WTC11 (cell line): Measurements from ENCODE around the gene MEST. TPM values are rescaled to one million over a fixed set of nuclear protein-coding genes. Genes with fewer than 3 reads are reported as not detected.

Experiments used
- ATAC-seq: fragments of 200-7000 bp; cut with Tn5 transposase; 2 replicates; pipeline ENCODE4 v1.10.0; 2021; ENCODE audit warnings: mild to moderate bottlenecking, moderate library complexity
- CTCF ChIA-PET: fragments of 300-600 bp; sonication (Branson Sonifier 250); formaldehyde crosslinking; loops from one replicate; lab custom pipeline; 2021; ENCODE audit warnings: antibody characterized with exemption; lab: Charles Lee
- POLR2A ChIA-PET: fragments of 350-600 bp; sonication (Branson Sonifier 250); formaldehyde crosslinking; loops from one replicate; lab custom pipeline; 2021; ENCODE audit warnings: antibody characterized with exemption; lab: Charles Lee
- DNase-seq: peaks from one replicate; pipeline ENCODE4 v3.0.0; 2021; ENCODE audit warnings: low spot score
- H3K27ac Mint-ChIP-seq: 2 replicates; pipeline ENCODE4 v1.8.0; 2021; ENCODE audit warnings: mixed read lengths
- H3K27me3 Mint-ChIP-seq: 2 replicates; pipeline ENCODE4 v1.8.0; 2021; ENCODE audit warnings: low read depth, mild to moderate bottlenecking, moderate library complexity, mixed read lengths
- H3K36me3 Mint-ChIP-seq: 2 replicates; pipeline ENCODE4 v1.8.0; 2021; ENCODE audit warnings: mixed read lengths
- H3K4me1 Mint-ChIP-seq: 2 replicates; pipeline ENCODE4 v1.8.0; 2022; ENCODE audit warnings: mixed read lengths
- H3K4me3 Mint-ChIP-seq: 2 replicates; pipeline ENCODE4 v1.8.0; 2021; ENCODE audit warnings: mild to moderate bottlenecking, moderate library complexity, mixed read lengths
- H3K9me3 Mint-ChIP-seq: 2 replicates; pipeline ENCODE4 v1.8.0; 2021; ENCODE audit warnings: mixed read lengths
- AR ChIP-seq: fragments of 250-450 bp; sonication (Bioruptor Pico); IDR thresholded peaks from 2 replicates; pipeline ENCODE4 v1.9.0; 2021; ENCODE audit warnings: mild to moderate bottlenecking
- ARID4B ChIP-seq: sonication (generic); formaldehyde crosslinking; IDR thresholded peaks from 2 replicates; pipeline ENCODE4 v1.8.0; 2023; ENCODE audit warnings: missing genetic modification reagents, mild to moderate bottlenecking, borderline replicate concordance
- CTCF ChIP-seq: fragments of 200-600 bp; IDR thresholded peaks from 2 replicates; pipeline ENCODE4 v1.8.0; 2022; ENCODE audit warnings: antibody characterized with exemption
- ERG ChIP-seq: fragments of 250-450 bp; sonication (Bioruptor Pico); IDR thresholded peaks from 2 replicates; pipeline ENCODE4 v1.8.0; 2021; ENCODE audit warnings: mild to moderate bottlenecking
- ESRRA ChIP-seq: sonication (generic); formaldehyde crosslinking; IDR thresholded peaks from 2 replicates; pipeline ENCODE4 v1.8.1; 2022; ENCODE audit warnings: mild to moderate bottlenecking, missing genetic modification reagents, borderline replicate concordance
- GTF2I ChIP-seq: fragments of 250-450 bp; sonication (Bioruptor Pico); conservative IDR thresholded peaks from 2 replicates; pipeline ENCODE4 v1.4.0; 2021; ENCODE audit warnings: mild to moderate bottlenecking
- JAZF1 ChIP-seq: fragments of 250-450 bp; sonication (Bioruptor Pico); IDR thresholded peaks from 2 replicates; pipeline ENCODE4 v1.9.0; 2021; ENCODE audit warnings: moderate library complexity, mild to moderate bottlenecking, inconsistent platforms
- NFATC4 ChIP-seq: fragments of 250-450 bp; sonication (Bioruptor Pico); IDR thresholded peaks from 2 replicates; pipeline ENCODE4 v1.9.0; 2021; ENCODE audit warnings: mild to moderate bottlenecking
- RELA ChIP-seq: sonication (generic); formaldehyde crosslinking; IDR thresholded peaks from 2 replicates; pipeline ENCODE4 v1.8.1; 2022; ENCODE audit warnings: missing genetic modification reagents, mild to moderate bottlenecking, borderline replicate concordance
- STAT6 ChIP-seq: sonication (generic); formaldehyde crosslinking; conservative IDR thresholded peaks from 2 replicates; pipeline ENCODE4 v1.8.1; 2023; ENCODE audit warnings: mild to moderate bottlenecking, low read depth, missing genetic modification reagents, moderate library complexity
- TP53 ChIP-seq: sonication (generic); formaldehyde crosslinking; IDR thresholded peaks from 2 replicates; pipeline ENCODE4 v1.8.1; 2023; ENCODE audit warnings: mild to moderate bottlenecking, missing genetic modification reagents
- USF2 ChIP-seq: sonication (generic); formaldehyde crosslinking; IDR thresholded peaks from 2 replicates; pipeline ENCODE4 v1.8.1; 2023; ENCODE audit warnings: mild to moderate bottlenecking, missing genetic modification reagents, moderate library complexity
- ZNF263 ChIP-seq: sonication (generic); formaldehyde crosslinking; IDR thresholded peaks from 2 replicates; pipeline ENCODE4 v1.8.1; 2022; ENCODE audit warnings: low read depth, mild to moderate bottlenecking, moderate library complexity, missing genetic modification reagents
- ZSCAN18 ChIP-seq: fragments of 250-450 bp; sonication (Bioruptor Pico); IDR thresholded peaks from 2 replicates; pipeline ENCODE4 v2.1.2; 2022; ENCODE audit warnings: mild to moderate bottlenecking, moderate library complexity
- total RNA-seq: library from RNA; stranded (reverse); gene quantifications from 3 replicates; pipeline ENCODE4 v1.2.3, GENCODE V29; 2021

The MEST gene
- total RNA-seq, 1 experiment from 2014 or later = 188 TPM

GRCh38 chr7:130463553-130464434 lies 28.1 kb upstream of the MEST start (continued):
- TF ChIP-seq AR (CRISPR knock-in tag) (no peak), ARID4B (no peak), USF2 (CRISPR knock-in tag) (no peak), ESRRA (no peak), TP53 (CRISPR knock-in tag) (no peak)

- ATAC-seq (no peak), DNase-seq (no peak)
- peaks cover 3% of the 10 kb centered on the region; the same call in 1 of the 2 replicates for H3K27me3 Mint-ChIP-seq
- CTCF ChIA-PET = no interaction called here
- H3K4me1 Mint-ChIP-seq = peaks cover 3% of the 10 kb centered on the region
- no peaks in the 10 kb centered on the region for H3K36me3 Mint-ChIP-seq
- no peak for TF ChIP-seq ERG (CRISPR knock-in tag)
- no peak for TF ChIP-seq STAT6 (CRISPR knock-in tag)
- no peak for TF ChIP-seq NFATC4 (CRISPR knock-in tag)
- H3K9me3 Mint-ChIP-seq = peaks cover 5% of the 10 kb centered on the region; the same call in 1 of the 2 replicates
- POLR2A ChIA-PET = no interaction called here
- H3K4me3 Mint-ChIP-seq = no peak overlapping the region
- H3K27ac Mint-ChIP-seq = no peak overlapping the region
Observed at GRCh38 chr7:130468612-130469011, 23.3 kb upstream of the MEST start.

- Mint-ChIP-seq H3K27ac (no peak overlapping the region), H3K36me3 (no peaks in the 10 kb centered on the region), H3K4me1 (peaks cover 23% of the 10 kb centered on the region), H3K27me3 (no peaks in the 10 kb centered on the region; the same call in 1 of the 2 replicates), H3K9me3 (no peaks in the 10 kb centered on the region), H3K4me3 (no peak overlapping the region)
- no peak for ATAC-seq
- no peak for DNase-seq
- CTCF ChIA-PET = no interaction called here
- POLR2A ChIA-PET = no interaction called here
- TF ChIP-seq JAZF1 (CRISPR knock-in tag) (no peak), ZNF263 (no peak), RELA (CRISPR knock-in tag) (no peak), ZSCAN18 (CRISPR knock-in tag) (no peak), CTCF (no peak), ERG (CRISPR knock-in tag) (no peak), GTF2I (no peak)
Observed at GRCh38 chr7:130471974-130472373, 19.9 kb upstream of the MEST start.
